K562 treated with DMSO at 1 percent for 12 hours (cell line): ENCODE data around the gene TEKT5. TPM values are rescaled to one million over a fixed set of nuclear protein-coding genes. Genes with fewer than 3 reads are reported as not detected.

Experiments
- total RNA-seq: library from RNA; unstranded; fragments of 300-600 nt; gene quantifications from 2 replicates; pipeline ENCODE4 v1.2.3, GENCODE V29; 2022; ENCODE audit not compliant: insufficient read depth

TEKT5 gene
- total RNA-seq: not detected in 2 replicates

GRCh38 chr16:10694830-10695229, at the start of gene TEKT5:
TSS of gene TEKT5 (minus strand) at chr16:10694930. CDS start at chr16:10694873, 57 bp downstream.

GRCh38 chr16:10743610-10744369, 49.1 kb upstream of the TEKT5 start, which contains the start of gene NUBP1:
TSS of gene NUBP1 (plus strand) at chr16:10743842. CDS start at chr16:10743864, 22 bp downstream.

GRCh38 chr16:10579965-10580882, 114.5 kb downstream of the TEKT5 start, which contains the start of gene EMP2:
TSS of gene EMP2 (minus strand) at chr16:10580598. CDS start at chr16:10547617, 32,981 bp downstream.

Other genes with a start within 250 kb of the TEKT5 start
- gene EMP2, start 114.3 kb downstream of the TEKT5 start, total RNA-seq: 2.1 and 3.1 TPM in 2 replicates
- 29.0 and 30.3 TPM in 2 replicates for gene NUBP1, start 48.9 kb upstream of the TEKT5 start, total RNA-seq
- 0.20 and 0.26 TPM in 2 replicates for gene TVP23A, start 123.9 kb upstream of the TEKT5 start, total RNA-seq
- gene CIITA, start 182.3 kb upstream of the TEKT5 start, total RNA-seq: 0.25 TPM in 1 of 2 replicates, not detected in the other
- gene DEXI, start 247.5 kb upstream of the TEKT5 start, total RNA-seq: 47.4 and 51.7 TPM in 2 replicates
- gene CLEC16A, start 249.6 kb upstream of the TEKT5 start, total RNA-seq: 10.4 and 32.7 TPM in 2 replicates